ENCODE results near the gene PNLIPRP2. TPM values are rescaled to one million over a fixed set of nuclear protein-coding genes. Genes with fewer than 3 reads are reported as not detected.
A peak's percentile ranks its signal among the peaks of the same experiment; 100 is the strongest.

PNLIPRP2 gene
- total RNA-seq (2021; ENCODE audit: unreplicated experiment) = 1.1 TPM
- polyA plus RNA-seq (2012) = not detected in 2 replicates
- Bru-seq, nascent RNA = percentile 14 among the genes with signal in this experiment
- BruChase-seq, experiment 1, labeled RNA remaining after a 6-hour chase = not detected
- percentile 6 among the genes with signal in this experiment for BruChase-seq, experiment 2, labeled RNA remaining after a 2-hour chase
- long read RNA-seq = 0 reads

GRCh38 chr10:116620423-116621400, at the start of gene PNLIPRP2:
PNLIPRP2 (plus strand) TSS chr10:116620953.
- Histone ChIP-seq H3K4me1 (ENCODE audit: control insufficient read depth in 1 of 2, insufficient read depth in 2 of 2, low read length in 2 of 2) (no peaks in the 10 kb centered on the region), H3K9ac (ENCODE audit: low read length) (no peak within 1 kb of the TSS), H3K9me3 (ENCODE audit: control insufficient read depth in 1 of 2, insufficient read depth in 1 of 2, low read depth in 1 of 2, low read length in 2 of 2) (no peaks in the 10 kb centered on the region), H3K79me2 (ENCODE audit: insufficient read depth, low read length) (no peaks in the 10 kb centered on the region), H2AFZ (ENCODE audit: low read depth, low read length, poor library complexity, severe bottlenecking) (no peak within 1 kb of the TSS), H3K4me3 (replicated peaks in 1 of 2; ENCODE audit: low read depth in 1 of 2, low read length in 2 of 2) (no peak within 1 kb of the TSS), H3K4me2 (ENCODE audit: low read length) (no peak within 1 kb of the TSS), H3K36me3 (ENCODE audit: control insufficient read depth in 1 of 2, insufficient read depth in 2 of 2, low read length in 2 of 2) (no peaks in the 10 kb centered on the region), H3K27ac (ENCODE audit: low read depth, low read length) (no peak within 1 kb of the TSS), H4K20me1 (ENCODE audit: insufficient read depth) (no peaks in the 10 kb centered on the region; the same call in 1 of the 2 replicates), H3K27me3 (ENCODE audit: insufficient read depth, low read length) (no peaks in the 10 kb centered on the region), H3K9me2 (ENCODE audit: insufficient read depth) (no peaks in the 10 kb centered on the region)
- peak; percentile 11; the same call in 1 of the 2 replicates for ATAC-seq
- no TSS peak for BruUV-seq (replicated peaks)
- intact Hi-C loops (cut with micrococcal nuclease) = no loop called here
- TF ChIP-seq EZH2phosphoT487 (IDR thresholded peaks at IDR 0.05; ENCODE audit: borderline replicate concordance) = no peak
- TF ChIP-seq MAX (IDR thresholded peaks at IDR 0.05) = no peak
- no peak for TF ChIP-seq CTCF (IDR thresholded peaks at IDR 0.05 in 2 of 3, conservative IDR thresholded peaks at IDR 0.05 in 1 of 3; ENCODE audit: borderline replicate concordance in 1 of 3, insufficient read depth in 1 of 3, low read depth in 2 of 3, low read length in 2 of 3)
- TF ChIP-seq SIN3A (IDR thresholded peaks at IDR 0.05; ENCODE audit: low read depth) = no peak
- TF ChIP-seq ZNF274 (IDR thresholded peaks at IDR 0.05; ENCODE audit: low read depth, low read length) = no peak
- no peak for TF ChIP-seq RAD21 (IDR thresholded peaks at IDR 0.05; ENCODE audit: low read depth)
- TF ChIP-seq CEBPB (IDR thresholded peaks at IDR 0.05; ENCODE audit: low read depth) = no peak
- no peak for TF ChIP-seq EGR1 (IDR thresholded peaks at IDR 0.05; ENCODE audit: low read depth)
- no peak for TF ChIP-seq CBX3 (IDR thresholded peaks at IDR 0.05; ENCODE audit: low read depth)
- no peak for TF ChIP-seq TCF7L2 (IDR thresholded peaks at IDR 0.05; ENCODE audit: borderline replicate concordance, extremely low read depth, insufficient read depth, insufficient read length)
- TF ChIP-seq FOSL1 (IDR thresholded peaks at IDR 0.05; ENCODE audit: low read depth) = no peak
- no peak for TF ChIP-seq POLR2A (IDR thresholded peaks at IDR 0.05; ENCODE audit: borderline replicate concordance, extremely low read depth, insufficient read depth, insufficient read length)
- TF ChIP-seq POLR2AphosphoS5 (IDR thresholded peaks at IDR 0.05; ENCODE audit: low read depth, low read length) = no peak
- no peak for TF ChIP-seq JUND (IDR thresholded peaks at IDR 0.05)
- no peak for TF ChIP-seq ZBTB33 (IDR thresholded peaks at IDR 0.05; ENCODE audit: extremely low read depth, insufficient replicate concordance, low read length)
- no peak for TF ChIP-seq EZH2 (IDR thresholded peaks at IDR 0.05)
- no peak for TF ChIP-seq SRF (IDR thresholded peaks at IDR 0.05; ENCODE audit: low read depth)
- TF ChIP-seq ELF1 (IDR thresholded peaks at IDR 0.05; ENCODE audit: borderline replicate concordance, low read depth) = no peak
- no peak for TF ChIP-seq SP1 (IDR thresholded peaks at IDR 0.05; ENCODE audit: low read depth)
- ChIA-PET POLR2A (no interaction called here), CTCF (no interaction called here), RAD21 (ENCODE audit: low non-redundant PET in 1 of 2, low total read pairs in 2 of 2, uncharacterized antibody in 2 of 2, unreplicated experiment in 2 of 2) (no interaction called here)
- DNase-seq (ENCODE audit: low read depth, low spot score) = no peak

All from HCT116 (cell line).